Measurements from ENCODE around the gene RNASEH1. TPM values are rescaled to one million over a fixed set of nuclear protein-coding genes. Genes with fewer than 3 reads are reported as not detected.

RNASEH1 gene
- total and polyA plus RNA-seq, 2 experiments from 2014 or later, result 33.2 to 40.7 TPM

DNA sequence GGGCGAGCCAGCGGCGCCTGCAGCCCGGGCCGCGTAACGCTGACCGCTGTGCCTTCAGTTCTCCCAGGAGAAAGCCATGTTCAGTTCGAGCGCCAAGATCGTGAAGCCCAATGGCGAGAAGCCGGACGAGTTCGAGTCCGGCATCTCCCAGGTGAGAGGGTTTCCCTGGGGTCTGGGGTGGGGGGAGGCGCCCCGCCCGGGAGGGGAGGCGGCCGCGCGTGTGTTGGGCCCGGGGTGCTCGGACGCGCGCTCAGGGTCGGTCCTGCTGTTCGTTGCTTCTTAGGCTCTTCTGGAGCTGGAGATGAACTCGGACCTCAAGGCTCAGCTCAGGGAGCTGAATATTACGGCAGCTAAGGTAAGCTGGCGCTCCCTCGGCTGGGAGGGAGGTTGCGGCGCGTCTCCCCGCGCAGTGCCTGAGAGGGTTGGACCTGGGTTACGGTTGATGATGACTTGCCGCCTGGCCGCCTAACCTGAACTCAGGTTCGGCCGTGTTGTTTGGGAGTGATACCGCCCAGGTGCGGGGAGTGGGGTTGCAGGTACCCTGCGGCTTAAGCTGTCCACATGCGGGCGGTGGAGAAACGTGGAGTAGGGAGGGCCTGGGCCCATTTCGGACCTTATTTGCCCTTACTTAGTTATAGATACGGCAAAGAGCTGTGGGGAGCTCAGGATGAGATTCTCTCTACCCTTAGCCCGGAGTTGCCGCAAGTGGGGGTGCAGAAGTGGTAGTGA, 17.6 kb upstream of the RNASEH1 start:
- ATAC-seq, result peak; percentile 24
- no peaks in the 10 kb centered on the region for H3K27me3 ChIP-seq (ENCODE audit: insufficient read depth)
- H3F3A ChIP-seq (replicated peaks; ENCODE audit: low read depth), result peaks cover 31% of the 10 kb centered on the region
- peak overlapping the region; percentile 99 for H3K27ac Mint-ChIP-seq
- peak; percentile 14 for DNase-seq (ENCODE audit: low spot score)
- H3K4me3 Mint-ChIP-seq, result peak overlapping the region; percentile 99
- H3K27ac ChIP-seq (ENCODE audit: low read depth), result peak overlapping the region; percentile 94
- no peaks in the 10 kb centered on the region for H3K9me3 Mint-ChIP-seq
- H3K9me2 ChIP-seq (ENCODE audit: insufficient read depth), result no peaks in the 10 kb centered on the region
- peaks cover 54% of the 10 kb centered on the region for H3K36me3 Mint-ChIP-seq (ENCODE audit: low read depth)
- peaks cover 56% of the 10 kb centered on the region for H3K79me2 ChIP-seq (replicated peaks; ENCODE audit: insufficient read depth)
- H2AFZ ChIP-seq, result no peak overlapping the region
- peaks cover 31% of the 10 kb centered on the region for H3K4me1 Mint-ChIP-seq
- peaks cover 44% of the 10 kb centered on the region for H3K36me3 ChIP-seq (ENCODE audit: insufficient read depth)
- peak overlapping the region; percentile 99 for H3K4me3 ChIP-seq
- peaks cover 45% of the 10 kb centered on the region for H4K20me1 ChIP-seq (replicated peaks; ENCODE audit: insufficient read depth)
- TF ChIP-seq CREB1 (CRISPR knock-in tag; IDR thresholded peaks at IDR 0.05; ENCODE audit: low read depth), result no peak
- TF ChIP-seq, protein P1, sequence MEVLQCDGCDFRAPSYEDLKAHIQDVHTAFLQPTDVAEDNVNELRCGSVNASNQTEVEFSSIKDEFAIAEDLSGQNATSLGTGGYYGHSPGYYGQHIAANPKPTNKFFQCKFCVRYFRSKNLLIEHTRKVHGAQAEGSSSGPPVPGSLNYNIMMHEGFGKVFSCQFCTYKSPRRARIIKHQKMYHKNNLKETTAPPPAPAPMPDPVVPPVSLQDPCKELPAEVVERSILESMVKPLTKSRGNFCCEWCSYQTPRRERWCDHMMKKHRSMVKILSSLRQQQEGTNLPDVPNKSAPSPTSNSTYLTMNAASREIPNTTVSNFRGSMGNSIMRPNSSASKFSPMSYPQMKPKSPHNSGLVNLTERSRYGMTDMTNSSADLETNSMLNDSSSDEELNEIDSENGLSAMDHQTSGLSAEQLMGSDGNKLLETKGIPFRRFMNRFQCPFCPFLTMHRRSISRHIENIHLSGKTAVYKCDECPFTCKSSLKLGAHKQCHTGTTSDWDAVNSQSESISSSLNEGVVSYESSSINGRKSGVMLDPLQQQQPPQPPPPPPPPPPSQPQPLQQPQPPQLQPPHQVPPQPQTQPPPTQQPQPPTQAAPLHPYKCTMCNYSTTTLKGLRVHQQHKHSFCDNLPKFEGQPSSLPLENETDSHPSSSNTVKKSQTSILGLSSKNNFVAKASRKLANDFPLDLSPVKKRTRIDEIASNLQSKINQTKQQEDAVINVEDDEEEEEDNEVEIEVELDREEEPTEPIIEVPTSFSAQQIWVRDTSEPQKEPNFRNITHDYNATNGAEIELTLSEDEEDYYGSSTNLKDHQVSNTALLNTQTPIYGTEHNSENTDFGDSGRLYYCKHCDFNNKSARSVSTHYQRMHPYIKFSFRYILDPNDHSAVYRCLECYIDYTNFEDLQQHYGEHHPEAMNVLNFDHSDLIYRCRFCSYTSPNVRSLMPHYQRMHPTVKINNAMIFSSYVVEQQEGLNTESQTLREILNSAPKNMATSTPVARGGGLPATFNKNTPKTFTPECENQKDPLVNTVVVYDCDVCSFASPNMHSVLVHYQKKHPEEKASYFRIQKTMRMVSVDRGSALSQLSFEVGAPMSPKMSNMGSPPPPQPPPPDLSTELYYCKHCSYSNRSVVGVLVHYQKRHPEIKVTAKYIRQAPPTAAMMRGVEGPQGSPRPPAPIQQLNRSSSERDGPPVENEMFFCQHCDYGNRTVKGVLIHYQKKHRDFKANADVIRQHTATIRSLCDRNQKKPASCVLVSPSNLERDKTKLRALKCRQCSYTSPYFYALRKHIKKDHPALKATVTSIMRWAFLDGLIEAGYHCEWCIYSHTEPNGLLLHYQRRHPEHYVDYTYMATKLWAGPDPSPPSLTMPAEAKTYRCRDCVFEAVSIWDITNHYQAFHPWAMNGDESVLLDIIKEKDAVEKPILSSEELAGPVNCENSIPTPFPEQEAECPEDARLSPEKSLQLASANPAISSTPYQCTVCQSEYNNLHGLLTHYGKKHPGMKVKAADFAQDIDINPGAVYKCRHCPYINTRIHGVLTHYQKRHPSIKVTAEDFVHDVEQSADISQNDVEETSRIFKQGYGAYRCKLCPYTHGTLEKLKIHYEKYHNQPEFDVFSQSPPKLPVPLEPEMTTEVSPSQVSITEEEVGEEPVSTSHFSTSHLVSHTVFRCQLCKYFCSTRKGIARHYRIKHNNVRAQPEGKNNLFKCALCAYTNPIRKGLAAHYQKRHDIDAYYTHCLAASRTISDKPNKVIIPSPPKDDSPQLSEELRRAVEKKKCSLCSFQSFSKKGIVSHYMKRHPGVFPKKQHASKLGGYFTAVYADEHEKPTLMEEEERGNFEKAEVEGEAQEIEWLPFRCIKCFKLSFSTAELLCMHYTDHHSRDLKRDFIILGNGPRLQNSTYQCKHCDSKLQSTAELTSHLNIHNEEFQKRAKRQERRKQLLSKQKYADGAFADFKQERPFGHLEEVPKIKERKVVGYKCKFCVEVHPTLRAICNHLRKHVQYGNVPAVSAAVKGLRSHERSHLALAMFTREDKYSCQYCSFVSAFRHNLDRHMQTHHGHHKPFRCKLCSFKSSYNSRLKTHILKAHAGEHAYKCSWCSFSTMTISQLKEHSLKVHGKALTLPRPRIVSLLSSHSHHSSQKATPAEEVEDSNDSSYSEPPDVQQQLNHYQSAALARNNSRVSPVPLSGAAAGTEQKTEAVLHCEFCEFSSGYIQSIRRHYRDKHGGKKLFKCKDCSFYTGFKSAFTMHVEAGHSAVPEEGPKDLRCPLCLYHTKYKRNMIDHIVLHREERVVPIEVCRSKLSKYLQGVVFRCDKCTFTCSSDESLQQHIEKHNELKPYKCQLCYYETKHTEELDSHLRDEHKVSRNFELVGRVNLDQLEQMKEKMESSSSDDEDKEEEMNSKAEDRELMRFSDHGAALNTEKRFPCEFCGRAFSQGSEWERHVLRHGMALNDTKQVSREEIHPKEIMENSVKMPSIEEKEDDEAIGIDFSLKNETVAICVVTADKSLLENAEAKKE (CRISPR knock-in tag; IDR thresholded peaks at IDR 0.05), result no peak
- TF ChIP-seq POLR2AphosphoS5 (IDR thresholded peaks at IDR 0.05; ENCODE audit: low read depth), result no peak
- no peak for TF ChIP-seq EZH2 (IDR thresholded peaks at IDR 0.05; ENCODE audit: low read depth, unreplicated experiment)
- no peak for TF ChIP-seq STAT1 (IDR thresholded peaks at IDR 0.05; ENCODE audit: unreplicated experiment)
- TF ChIP-seq, protein P2, sequence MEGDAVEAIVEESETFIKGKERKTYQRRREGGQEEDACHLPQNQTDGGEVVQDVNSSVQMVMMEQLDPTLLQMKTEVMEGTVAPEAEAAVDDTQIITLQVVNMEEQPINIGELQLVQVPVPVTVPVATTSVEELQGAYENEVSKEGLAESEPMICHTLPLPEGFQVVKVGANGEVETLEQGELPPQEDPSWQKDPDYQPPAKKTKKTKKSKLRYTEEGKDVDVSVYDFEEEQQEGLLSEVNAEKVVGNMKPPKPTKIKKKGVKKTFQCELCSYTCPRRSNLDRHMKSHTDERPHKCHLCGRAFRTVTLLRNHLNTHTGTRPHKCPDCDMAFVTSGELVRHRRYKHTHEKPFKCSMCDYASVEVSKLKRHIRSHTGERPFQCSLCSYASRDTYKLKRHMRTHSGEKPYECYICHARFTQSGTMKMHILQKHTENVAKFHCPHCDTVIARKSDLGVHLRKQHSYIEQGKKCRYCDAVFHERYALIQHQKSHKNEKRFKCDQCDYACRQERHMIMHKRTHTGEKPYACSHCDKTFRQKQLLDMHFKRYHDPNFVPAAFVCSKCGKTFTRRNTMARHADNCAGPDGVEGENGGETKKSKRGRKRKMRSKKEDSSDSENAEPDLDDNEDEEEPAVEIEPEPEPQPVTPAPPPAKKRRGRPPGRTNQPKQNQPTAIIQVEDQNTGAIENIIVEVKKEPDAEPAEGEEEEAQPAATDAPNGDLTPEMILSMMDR (conservative IDR thresholded peaks at IDR 0.05; ENCODE audit: low read depth in 2 of 2), result no peak
- TF ChIP-seq NANOG (IDR thresholded peaks at IDR 0.05; ENCODE audit: borderline replicate concordance), result no peak
- TF ChIP-seq ZNF114 (CRISPR knock-in tag; IDR thresholded peaks at IDR 0.05), result no peak
- no peak for TF ChIP-seq JUNB (IDR thresholded peaks at IDR 0.05; ENCODE audit: unreplicated experiment)
- no peak for TF ChIP-seq ZNF331 (CRISPR knock-in tag; IDR thresholded peaks at IDR 0.05; ENCODE audit: low read depth)
- TF ChIP-seq, protein P3, sequence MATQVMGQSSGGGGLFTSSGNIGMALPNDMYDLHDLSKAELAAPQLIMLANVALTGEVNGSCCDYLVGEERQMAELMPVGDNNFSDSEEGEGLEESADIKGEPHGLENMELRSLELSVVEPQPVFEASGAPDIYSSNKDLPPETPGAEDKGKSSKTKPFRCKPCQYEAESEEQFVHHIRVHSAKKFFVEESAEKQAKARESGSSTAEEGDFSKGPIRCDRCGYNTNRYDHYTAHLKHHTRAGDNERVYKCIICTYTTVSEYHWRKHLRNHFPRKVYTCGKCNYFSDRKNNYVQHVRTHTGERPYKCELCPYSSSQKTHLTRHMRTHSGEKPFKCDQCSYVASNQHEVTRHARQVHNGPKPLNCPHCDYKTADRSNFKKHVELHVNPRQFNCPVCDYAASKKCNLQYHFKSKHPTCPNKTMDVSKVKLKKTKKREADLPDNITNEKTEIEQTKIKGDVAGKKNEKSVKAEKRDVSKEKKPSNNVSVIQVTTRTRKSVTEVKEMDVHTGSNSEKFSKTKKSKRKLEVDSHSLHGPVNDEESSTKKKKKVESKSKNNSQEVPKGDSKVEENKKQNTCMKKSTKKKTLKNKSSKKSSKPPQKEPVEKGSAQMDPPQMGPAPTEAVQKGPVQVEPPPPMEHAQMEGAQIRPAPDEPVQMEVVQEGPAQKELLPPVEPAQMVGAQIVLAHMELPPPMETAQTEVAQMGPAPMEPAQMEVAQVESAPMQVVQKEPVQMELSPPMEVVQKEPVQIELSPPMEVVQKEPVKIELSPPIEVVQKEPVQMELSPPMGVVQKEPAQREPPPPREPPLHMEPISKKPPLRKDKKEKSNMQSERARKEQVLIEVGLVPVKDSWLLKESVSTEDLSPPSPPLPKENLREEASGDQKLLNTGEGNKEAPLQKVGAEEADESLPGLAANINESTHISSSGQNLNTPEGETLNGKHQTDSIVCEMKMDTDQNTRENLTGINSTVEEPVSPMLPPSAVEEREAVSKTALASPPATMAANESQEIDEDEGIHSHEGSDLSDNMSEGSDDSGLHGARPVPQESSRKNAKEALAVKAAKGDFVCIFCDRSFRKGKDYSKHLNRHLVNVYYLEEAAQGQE (IDR thresholded peaks at IDR 0.05; ENCODE audit: unreplicated experiment), result no peak
- TF ChIP-seq, protein P4, sequence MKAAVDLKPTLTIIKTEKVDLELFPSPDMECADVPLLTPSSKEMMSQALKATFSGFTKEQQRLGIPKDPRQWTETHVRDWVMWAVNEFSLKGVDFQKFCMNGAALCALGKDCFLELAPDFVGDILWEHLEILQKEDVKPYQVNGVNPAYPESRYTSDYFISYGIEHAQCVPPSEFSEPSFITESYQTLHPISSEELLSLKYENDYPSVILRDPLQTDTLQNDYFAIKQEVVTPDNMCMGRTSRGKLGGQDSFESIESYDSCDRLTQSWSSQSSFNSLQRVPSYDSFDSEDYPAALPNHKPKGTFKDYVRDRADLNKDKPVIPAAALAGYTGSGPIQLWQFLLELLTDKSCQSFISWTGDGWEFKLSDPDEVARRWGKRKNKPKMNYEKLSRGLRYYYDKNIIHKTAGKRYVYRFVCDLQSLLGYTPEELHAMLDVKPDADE (IDR thresholded peaks at IDR 0.05), result no peak
- no peak for TF ChIP-seq EZH2phosphoT487 (IDR thresholded peaks at IDR 0.05; ENCODE audit: unreplicated experiment)
- peak overlapping the region; percentile 92 for H3K4me2 ChIP-seq
- peaks cover 13% of the 10 kb centered on the region for H3K27me3 Mint-ChIP-seq (ENCODE audit: insufficient read depth, low read depth, poor library complexity)
- peaks cover 15% of the 10 kb centered on the region for H3K4me1 ChIP-seq (ENCODE audit: insufficient read depth)

Measured in GM23338 (cell line).